ENCODE measurements around the gene ATAD3B.

DNA sequence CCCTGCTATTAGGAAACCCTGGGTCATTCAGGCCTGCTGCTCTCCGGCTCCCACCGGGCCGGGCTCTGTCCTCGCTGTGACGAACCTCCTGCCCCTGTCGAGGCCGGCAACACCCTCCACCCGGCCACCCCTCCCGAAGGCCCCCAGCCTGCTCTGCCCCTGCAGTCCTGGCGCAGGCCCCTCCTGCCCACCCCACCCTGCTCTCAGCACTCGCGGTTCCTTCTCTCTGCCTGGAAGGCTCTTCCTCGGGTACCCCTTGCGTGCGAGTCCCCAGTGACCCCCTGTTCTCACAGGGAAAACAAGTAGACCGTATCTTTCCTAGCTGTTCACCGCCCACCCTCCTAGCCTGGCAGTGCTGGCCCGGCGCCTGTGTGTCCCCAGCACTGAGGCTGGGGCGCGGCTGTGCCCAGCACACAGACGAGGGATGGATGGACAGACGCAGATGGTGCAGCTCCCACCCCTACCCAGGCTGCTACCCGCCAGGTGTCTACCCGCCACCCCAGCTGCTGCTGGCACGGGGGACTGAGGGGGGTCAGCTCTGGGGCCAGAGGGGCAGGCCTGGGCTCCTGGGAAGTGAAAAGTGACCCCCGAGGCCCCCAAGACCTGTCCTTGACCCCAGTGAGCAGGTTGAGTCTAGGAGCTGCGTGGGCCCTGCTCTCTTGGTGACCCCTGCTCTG, 39.2 kb upstream of the ATAD3B start:
- TF ChIP-seq, protein P1, sequence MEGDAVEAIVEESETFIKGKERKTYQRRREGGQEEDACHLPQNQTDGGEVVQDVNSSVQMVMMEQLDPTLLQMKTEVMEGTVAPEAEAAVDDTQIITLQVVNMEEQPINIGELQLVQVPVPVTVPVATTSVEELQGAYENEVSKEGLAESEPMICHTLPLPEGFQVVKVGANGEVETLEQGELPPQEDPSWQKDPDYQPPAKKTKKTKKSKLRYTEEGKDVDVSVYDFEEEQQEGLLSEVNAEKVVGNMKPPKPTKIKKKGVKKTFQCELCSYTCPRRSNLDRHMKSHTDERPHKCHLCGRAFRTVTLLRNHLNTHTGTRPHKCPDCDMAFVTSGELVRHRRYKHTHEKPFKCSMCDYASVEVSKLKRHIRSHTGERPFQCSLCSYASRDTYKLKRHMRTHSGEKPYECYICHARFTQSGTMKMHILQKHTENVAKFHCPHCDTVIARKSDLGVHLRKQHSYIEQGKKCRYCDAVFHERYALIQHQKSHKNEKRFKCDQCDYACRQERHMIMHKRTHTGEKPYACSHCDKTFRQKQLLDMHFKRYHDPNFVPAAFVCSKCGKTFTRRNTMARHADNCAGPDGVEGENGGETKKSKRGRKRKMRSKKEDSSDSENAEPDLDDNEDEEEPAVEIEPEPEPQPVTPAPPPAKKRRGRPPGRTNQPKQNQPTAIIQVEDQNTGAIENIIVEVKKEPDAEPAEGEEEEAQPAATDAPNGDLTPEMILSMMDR (IDR thresholded peaks at IDR 0.05), result no peak
- TF ChIP-seq POLR2AphosphoS5 (IDR thresholded peaks at IDR 0.05), result no peak

Measured in prostate gland (tissue), 2 donors.